LoVo (cell line): ENCODE measurements around the gene FAM184A.
"Not testable (repeated sequence)": the region's sequence is repeated elsewhere in the genome, so short reads cannot be mapped to it uniquely, and the experiment has no call there.

ENCODE experiments used
- DNase-seq: peaks from one replicate; pipeline ENCODE4 v3.0.0-alpha.2; 2016; ENCODE audit warnings: low spot score

The FAM184A gene

DNA sequence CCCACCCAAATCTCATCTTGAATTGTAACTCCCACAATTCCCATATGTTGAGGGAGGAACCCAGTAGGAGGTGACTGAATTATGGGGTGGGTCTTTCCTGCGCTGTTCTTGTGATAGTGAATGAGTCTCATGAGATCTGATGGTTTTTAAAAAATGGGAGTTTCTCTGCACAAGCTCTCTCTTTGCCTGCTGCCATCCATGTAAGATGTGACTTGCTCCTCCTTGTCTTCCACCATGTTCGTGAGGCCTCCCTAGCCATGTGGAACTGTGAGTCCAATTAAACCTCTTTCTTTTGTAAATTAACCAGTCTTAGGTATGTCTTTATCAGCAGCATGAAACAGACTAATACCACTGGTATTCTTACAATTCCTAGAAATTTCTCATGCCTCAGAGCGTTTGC lies 69.2 kb downstream of the FAM184A start:
- DNase-seq: not testable (repeated sequence)

DNA sequence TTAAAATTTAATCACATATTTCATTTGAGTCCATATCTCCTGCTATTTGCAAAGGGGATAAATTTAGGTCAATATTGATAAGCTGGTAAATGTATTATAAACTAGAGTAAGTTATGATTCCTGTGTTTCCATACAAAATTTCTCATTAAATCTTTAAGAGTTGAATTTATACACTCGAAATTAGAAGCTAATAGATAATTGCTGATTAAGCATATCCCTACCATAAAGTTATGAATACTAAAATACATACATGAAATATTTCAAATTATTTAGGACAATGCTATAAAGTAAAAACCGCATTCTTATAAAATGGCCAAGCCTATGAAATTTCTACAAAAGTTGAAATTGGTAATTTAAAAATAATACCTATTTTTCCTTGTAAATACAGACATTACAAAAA lies 71.5 kb downstream of the FAM184A start:
- DNase-seq: no peak

DNA sequence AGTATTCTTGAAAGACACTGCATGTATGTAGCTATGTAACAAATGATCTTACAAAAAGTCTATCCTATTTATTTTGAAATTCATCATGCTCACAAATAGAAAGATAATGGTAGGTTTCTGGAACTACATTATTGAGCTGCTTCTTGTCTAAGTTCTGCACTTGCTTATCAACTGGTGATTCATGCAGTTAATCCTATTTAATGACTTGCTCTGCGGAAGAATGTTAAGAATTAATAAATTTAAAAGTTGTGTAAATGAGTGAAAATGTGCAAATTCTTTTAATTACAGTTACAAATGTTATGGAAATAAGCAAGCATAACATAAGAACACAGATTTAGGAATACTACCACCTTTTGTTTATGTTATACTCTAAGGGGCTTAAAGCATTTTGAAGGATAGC lies 76.4 kb downstream of the FAM184A start:
- no peak for DNase-seq

DNA sequence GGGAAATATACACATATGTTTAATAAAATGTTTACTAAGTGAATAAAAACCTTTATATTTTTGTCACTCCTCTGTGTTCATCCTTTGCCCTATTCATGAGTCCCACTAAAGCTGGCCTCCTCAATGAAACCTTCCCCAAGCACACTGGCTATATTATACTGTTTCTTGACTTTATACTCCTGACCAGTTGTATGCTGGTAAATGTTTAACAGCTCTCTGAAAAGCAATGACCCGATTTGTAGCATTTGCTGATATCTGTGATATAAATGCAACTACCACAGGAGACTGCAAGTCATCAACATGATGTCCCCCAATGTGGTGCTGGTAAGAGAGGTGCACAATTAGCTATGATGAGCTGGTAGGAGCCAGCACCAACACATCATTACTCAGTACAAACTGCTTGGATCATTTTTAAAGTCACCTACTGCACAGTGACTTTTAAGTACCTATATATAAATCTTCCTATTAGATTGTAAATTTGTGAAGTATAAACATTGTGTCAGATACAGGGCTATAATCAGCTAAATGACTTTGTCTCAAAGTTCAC lies 78.9 kb downstream of the FAM184A start:
- DNase-seq: no peak

DNA sequence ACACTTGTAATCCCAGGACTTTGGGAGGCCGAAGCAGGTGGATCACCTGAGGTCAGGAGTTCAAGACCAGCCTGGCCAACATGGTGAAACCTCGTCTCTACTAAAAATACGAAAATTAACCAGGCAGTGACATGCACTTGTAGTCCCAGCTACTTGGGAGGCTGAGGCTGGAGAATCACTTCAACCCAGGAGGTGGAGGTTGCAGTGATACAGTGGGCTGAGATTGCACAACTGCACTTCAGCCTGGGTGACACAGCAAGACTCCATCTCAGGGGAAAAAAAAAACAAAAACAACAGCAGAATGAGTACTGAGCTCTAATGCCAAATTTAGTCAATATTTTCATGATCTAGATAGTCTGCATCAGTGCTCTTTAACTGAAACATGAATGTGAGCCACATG lies 81.0 kb downstream of the FAM184A start:
- DNase-seq: not testable (repeated sequence)

DNA sequence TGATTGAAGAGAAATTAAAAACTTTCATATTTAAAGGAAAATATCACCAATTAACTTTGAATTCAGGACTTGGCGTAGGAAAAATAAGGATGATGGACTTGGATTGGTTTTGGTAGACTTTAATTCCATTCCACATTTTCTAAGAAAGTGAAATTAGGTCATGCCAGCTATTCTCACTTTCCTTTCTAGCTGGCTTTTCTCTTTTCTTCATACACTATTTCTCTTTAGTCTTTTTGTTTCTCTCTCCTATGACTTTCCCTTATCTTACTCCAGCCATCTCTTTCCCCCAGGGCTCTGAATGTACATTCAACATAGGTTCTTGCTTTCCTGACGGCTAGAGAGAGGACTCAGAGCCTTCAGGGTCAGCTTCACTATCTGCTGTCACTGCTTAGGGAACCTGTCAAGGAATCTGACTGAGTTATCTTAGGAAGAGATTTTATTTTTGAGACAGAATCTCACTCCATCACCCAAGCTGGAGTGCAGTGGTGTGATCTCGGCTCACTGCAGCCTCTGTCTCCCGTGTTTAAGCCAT lies 82.1 kb downstream of the FAM184A start:
- no peak for DNase-seq

DNA sequence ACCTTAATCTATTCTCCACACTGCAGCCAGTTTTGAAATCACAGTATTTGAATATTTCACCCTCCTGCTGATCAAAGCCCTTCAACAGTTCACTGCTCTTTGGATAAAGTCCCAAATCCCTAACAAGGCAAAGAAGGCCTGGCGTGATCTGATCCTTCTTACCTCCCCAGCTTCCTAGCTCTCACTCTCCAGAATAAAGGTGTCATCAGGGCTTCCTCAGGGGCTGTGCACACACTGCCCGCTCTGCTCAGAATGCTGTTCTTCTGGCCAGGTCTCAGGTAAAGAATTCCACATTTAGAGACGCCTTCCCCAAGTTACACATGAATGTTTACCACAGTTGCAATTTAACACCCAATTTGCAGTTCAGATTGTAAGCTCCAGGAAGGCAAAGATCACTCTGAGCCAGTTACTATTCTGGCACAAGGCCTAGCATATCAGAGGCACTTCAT lies 84.6 kb downstream of the FAM184A start:
- no peak for DNase-seq

DNA sequence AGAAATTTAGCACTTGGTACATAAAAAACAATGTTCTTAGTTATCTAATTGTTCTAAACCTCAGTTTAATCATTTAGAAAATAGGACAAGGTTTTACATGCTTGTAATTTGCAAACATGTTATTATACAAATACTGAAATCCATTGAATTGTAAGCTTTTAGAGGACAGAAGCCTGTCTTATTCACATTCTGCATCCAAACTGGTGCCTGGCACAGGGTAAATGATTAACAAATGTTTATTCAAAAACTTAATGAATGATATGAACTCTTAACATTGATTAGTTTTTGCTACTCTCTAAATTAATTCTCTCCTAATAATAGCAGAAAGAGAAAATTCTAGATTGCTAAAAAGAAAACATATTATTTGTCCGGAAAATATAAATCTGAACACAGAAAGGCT lies 85.1 kb downstream of the FAM184A start:
- no peak for DNase-seq

DNA sequence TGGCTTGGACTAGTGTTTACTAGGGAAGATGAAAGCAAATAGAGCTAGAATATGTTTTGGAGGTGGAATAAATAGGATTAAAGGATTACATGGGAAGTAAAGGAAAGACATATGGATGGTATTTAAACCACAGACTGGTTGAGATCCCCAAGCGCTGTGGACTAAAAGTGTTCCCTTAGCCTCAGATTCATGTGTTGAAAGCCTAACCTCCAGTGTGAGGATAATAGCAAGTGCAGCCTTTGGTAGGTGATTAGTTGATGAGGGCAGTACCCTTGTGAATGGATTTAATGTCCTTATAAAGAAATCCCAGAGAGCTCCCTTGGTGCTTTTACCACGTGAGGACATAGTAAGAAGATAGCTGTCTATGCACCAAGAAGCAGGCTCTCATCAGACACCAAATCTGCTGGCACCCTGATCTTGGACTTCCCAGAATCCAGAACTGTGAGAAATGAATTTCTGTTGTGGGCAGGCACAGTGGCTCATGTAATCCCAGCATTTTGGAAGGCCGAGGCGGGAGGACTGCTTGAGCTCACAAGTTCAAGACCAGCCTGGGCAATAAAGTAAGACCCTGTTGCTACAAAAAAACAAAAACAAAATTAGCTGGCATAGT lies 86.2 kb downstream of the FAM184A start:
- DNase-seq: no peak

DNA sequence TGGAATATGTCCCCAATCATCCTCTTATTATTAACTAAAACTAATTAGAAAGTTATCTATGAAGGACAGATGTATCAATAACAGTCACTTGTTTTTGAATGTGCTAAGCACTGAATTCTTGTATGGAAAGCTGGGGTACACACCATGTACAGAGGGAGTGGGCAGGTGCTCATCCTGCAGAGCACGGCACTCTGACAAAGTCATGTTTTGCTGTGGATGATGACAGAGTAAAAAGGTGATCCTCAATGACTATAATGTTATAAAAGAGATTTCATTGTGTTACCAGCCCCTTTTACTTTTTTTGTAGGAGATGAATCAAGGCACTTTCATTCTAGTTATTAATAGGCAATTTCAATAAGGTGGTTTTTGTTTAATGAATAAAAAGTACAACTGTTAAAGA lies 92.2 kb downstream of the FAM184A start:
- no peak for DNase-seq

DNA sequence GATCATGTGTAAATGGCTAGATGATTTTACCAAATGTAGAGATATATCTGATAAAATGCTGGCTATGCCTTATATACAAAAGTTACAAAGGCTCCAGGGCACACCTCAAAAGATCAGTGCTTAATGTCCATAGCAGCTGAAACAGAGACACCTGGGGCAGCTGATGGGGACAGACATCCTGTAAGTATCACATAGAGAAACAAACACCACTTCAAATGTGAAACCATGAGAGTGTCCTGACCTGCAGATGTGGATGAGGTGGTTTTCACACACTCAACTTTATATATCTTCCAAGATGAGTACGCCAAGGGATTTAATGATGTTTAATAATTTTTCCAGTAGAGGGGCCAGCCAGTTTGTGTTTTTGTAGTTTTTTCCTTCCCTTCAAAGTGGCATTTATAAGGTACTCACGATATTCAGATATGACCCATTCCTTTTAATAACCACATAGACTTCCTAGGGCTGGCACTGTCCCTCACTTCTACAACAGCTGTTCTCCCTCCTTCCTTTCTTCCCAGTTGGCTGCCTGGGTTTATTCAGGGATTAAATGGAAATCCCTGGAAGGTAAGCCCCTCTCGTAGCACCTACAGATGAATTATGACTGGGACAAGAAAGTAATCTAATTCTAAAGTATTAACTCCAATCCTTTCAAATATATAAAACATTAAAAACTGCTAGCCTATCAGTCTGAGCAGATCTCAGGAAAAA lies 93.2 kb downstream of the FAM184A start:
- DNase-seq: no peak

DNA sequence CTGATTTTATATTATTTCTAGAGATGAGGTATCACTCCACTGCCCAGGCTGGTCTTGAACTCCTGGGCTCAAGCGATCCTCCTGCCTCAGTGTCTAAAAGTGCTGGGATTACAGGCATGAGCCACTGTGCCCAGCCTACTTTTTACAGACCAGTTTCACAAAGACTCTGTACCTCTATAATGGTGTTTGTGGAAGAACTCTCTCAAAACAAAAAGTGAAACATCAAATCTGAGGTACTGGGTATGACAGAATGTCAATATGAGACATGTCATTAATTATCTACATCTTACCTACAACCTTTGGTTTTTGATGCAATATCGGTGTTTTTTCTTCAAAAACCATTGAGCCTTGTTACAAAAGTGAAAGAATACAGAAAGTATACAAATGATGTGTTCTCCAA lies 94.1 kb downstream of the FAM184A start:
- no peak for DNase-seq

DNA sequence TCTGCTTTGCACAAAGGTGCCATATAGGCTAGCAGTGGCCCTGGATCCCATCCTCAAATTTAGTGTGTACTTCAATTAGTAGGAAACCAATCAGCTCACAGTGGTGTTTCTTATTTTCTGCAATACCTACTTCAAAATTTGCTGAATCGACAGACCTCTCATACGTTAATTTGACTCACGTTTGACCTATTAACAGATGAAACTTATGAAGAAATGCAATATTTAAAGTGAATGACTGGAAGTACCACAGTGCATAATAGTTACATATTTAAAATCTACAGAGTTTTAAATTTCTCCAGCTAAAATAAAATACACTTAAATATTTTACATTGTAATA lies 95.9 kb downstream of the FAM184A start:
- no peak for DNase-seq

DNA sequence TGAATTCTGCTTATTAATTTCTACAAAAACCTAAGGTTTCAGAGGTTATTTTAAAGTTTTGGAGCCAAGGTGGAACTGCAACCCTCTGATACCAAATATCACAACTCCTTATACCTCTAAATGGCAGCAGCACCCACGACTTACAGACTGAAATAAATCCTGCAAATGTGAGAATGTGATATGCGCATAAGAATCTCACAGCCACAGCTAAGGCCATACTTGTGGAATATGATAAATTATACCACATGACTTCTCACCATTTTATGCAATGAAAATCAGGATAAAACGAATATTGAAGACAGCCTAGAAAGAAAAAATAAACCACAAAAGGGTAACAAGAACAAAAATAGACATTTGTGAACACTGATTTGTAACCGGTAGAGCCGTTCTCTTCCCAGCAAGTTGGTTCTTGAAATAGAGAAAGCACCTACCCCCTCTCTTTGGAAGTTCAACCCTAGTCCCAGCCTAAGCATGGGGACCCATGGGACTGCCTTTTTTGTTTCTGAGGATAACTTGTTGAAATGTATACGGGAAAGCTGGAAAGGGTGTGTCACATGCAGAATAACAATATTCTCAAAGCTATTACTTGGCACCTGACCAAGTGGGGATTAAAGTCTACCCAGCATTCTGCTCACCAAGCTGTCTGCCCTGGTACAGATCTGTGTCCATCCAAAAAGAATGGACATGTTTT lies 96.4 kb downstream of the FAM184A start:
- no peak for DNase-seq

DNA sequence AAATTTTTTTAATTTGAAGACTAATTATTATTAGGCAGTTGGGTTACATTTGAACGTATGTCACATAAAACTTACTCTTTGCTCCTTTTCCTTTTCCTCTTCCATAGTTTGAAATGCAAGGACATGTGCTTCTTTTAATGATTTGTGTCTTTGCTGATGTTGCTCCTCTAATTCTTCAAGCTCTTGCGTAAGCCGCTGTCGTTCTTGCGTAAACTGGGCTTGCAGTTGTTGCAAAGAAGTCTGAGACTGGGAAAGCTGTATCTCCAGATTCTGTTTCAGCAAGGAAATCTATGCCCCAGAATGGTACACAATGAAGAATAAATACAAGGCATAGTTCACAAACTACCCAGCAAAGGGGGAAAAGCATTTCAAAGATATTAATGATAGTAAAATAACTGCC lies 98.4 kb downstream of the FAM184A start:
- no peak for DNase-seq

DNA sequence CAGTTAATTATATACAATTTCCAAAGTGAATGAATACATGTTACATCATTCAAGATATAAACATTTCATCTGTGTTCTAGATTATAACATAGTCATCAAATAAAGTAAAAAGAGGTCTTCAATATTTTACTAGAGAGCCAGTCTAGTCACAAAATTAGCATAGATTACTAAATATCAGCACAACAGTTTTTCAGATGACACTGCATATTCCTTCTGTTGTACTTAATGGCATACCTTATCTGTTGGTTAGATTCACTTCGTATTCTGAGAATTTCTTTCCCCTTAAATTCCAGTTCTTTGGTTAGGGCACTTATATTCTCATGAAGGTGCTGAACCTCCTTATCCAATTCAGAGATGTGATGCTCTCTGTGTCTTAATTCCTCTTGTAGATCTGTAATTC lies 103.7 kb downstream of the FAM184A start:
- no peak for DNase-seq

DNA sequence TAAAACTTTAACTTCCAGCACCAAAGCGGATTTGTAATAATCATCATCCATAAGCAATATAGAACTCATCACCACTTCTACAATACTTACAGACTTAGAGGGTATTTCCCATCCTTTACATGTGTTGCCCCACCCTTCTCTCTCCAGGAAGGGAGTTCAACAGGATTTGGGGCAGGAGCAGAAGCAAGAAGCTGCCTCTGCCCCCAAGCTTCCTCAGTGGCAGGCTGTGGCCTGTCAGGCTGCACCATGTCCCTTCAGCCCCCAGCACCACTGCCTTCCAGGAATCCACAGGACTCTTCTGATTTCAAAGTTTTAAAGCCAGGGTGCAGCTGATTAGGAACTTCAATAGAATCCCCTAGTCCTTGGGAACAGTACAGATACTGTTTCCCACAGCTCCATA lies 106.8 kb downstream of the FAM184A start:
- DNase-seq: no peak

DNA sequence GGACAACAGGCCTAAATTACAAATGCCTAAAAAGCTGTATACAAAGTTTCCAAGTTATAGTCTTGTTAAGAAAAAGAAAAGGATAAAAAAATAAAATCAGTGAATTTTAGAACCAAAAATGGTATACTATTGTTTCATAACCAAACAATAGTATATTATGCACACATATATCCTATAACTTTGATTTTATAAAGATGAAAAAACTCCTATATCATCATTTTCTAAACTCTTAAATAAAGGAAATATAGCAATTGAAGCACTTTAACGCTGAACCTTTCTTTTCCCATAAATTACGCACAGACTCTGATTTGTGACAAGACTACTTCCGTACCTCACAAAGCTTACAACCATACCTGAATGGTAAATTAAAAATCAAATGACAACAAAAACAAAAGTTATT lies 107.6 kb downstream of the FAM184A start:
- no peak for DNase-seq

DNA sequence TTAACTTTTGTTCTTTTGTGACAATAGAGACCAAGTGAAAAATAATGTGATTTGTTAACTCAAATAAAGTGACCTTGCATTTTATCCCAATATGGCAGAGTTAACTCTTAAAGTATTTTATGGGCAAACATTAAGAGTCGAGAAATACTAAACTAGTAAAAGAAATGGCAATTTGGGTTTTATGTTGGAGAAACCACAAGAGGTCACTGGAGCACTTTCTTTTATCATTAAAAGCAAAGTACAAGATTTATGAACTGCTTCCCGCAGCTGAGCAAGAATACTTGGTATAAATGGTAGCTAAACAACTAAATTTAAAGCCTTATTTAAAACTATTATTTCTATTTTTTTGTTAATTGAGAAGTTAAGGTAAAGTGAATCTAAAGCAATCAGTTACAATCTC lies 110.0 kb downstream of the FAM184A start:
- DNase-seq: peak; percentile 19

DNA sequence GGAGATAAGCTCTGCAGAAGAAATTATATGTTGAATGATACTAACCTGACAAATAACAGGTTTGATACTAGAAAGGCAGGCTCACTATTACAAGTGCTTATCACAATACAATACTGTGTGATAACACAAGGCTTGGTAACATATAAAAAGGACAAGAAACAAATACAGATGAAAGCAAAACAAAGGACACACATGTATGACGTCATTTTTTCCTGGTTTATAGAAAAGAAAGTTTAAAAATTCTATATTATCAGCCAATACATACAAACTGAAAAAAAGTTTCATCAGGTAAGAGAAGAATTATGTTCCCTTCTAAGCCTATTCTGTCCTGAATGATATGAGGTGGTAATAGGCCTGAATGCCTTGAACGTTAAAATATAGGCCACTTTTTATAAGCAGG lies 111.2 kb downstream of the FAM184A start:
- no peak for DNase-seq

DNA sequence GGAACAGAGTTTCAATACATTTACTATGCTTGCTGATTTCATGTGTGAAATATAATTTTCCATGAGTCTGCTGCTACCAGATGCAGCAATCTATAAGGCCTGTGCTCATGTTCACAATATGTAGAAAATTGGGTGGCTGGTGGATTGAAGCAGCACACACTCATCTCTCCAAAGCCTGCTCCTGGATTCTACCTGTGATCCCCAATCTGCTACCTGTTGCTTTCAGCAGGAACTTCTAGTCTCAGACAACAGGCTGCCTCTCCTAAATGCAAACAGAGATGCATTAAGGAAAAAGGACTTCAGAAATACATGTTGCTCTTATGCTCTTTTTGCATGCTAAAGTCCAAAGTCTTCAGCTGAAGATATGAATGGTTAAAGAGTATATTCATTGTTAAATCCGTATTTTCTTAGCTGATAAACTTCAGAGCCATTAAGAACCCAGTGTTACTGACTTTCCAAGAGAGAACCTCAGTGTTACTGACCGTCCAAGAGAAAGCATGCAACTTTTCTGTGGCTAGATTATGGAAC lies 112.6 kb downstream of the FAM184A start:
- DNase-seq: no peak

DNA sequence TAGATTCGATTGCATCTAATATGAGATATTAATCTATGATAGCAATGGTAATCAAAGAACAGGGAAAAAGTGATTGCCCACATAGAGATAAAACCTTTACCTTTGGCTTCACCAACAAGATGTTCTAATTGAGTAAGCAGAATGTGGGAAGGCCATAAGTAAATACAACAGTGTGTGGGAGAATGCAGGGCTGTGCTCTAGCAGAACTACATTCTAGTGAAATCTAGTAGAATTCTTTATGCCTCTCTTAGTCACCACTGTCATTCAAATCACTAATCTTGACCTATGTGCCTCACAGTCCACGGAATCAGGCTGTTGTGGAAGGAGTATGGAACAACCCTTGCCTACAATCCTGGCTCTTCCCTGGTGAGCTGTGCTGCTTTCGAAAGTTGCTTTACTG lies 113.1 kb downstream of the FAM184A start:
- no peak for DNase-seq

DNA sequence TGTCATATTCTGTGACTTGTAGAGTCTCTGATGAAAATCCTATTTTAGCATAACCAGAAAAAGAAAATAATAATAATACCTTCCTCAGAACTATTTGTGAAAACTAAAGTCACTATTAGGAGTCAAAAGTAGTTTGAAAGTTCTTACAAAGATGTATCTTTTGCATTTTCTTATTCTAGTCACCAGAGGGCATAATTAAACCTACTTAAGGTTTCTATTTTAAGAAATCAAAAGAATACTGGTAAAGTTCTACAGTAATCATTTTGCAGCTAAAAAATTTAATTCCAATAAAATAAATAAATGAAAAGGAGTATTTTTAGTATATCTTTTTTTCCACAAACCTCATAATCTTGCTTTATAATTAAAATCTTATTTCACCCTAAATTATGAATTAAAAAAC lies 115.5 kb downstream of the FAM184A start:
- DNase-seq: peak; percentile 15
